DOHH2 (cell line): ENCODE measurements around the gene AK8.

Experiments used
- H3F3A ChIP-seq: fragments of 200-600 bp; sonication (generic), shearing (Covaris generic); 2 replicates; pipeline ENCODE4 v1.6.0; 2016; ENCODE audit warnings: antibody characterized with exemption, mild to moderate bottlenecking; ENCODE audit not compliant: control insufficient read depth, insufficient read depth
- H3K27ac ChIP-seq: fragments of 200-600 bp; sonication (generic); 2 replicates; pipeline ENCODE4 v1.5.1; 2014; ENCODE audit warnings: low read depth, mild to moderate bottlenecking, low read length, moderate library complexity
- H3K27me3 ChIP-seq: fragments of 200-600 bp; sonication (generic); 2 replicates; pipeline ENCODE4 v1.6.1; 2014; ENCODE audit warnings: mild to moderate bottlenecking, low read length, mixed read lengths; ENCODE audit not compliant: control insufficient read depth
- H3K36me3 ChIP-seq: fragments of 200-600 bp; sonication (generic); 2 replicates; pipeline ENCODE4 v1.6.1; 2014; ENCODE audit warnings: mild to moderate bottlenecking, low read length, moderate library complexity, mixed read lengths; ENCODE audit not compliant: control insufficient read depth
- H3K4me1 ChIP-seq: fragments of 200-600 bp; sonication (generic); 2 replicates; pipeline ENCODE4 v1.6.1; 2014; ENCODE audit warnings: mild to moderate bottlenecking, low read length, mixed read lengths; ENCODE audit not compliant: control insufficient read depth
- H3K4me2 ChIP-seq: fragments of 200-600 bp; sonication (generic); 2 replicates; pipeline ENCODE4 v1.6.0; 2014; ENCODE audit warnings: mild to moderate bottlenecking, low read length, moderate library complexity
- H3K4me3 ChIP-seq: fragments of 200-600 bp; sonication (generic); 2 replicates; pipeline ENCODE4 v1.5.1; 2014; ENCODE audit warnings: mild to moderate bottlenecking, low read length, mixed read lengths
- H3K79me2 ChIP-seq: fragments of 200-600 bp; sonication (generic); 2 replicates; pipeline ENCODE4 v1.6.1; 2014; ENCODE audit warnings: mild to moderate bottlenecking, low read length, mixed read lengths; ENCODE audit not compliant: control insufficient read depth
- H3K9me2 ChIP-seq: fragments of 200-600 bp; sonication (generic); replicated peaks from 2 replicates; pipeline ENCODE4 v1.6.1; 2014; ENCODE audit warnings: mild to moderate bottlenecking, low read length, mixed read lengths; ENCODE audit not compliant: control insufficient read depth
- H3K9me3 ChIP-seq: fragments of 200-600 bp; sonication (generic); 2 replicates; pipeline ENCODE4 v1.6.1; 2014; ENCODE audit warnings: antibody characterized with exemption, low read length, mixed read lengths; ENCODE audit not compliant: control insufficient read depth, insufficient read depth
- H4K20me1 ChIP-seq: fragments of 200-600 bp; sonication (generic); 2 replicates; pipeline ENCODE4 v1.6.0; 2014; ENCODE audit warnings: low read depth, mild to moderate bottlenecking, antibody characterized with exemption, low read length, moderate library complexity; ENCODE audit not compliant: control insufficient read depth, insufficient read depth
- EZH2phosphoT487 ChIP-seq: fragments of 200-600 bp; sonication (generic); IDR thresholded peaks from 2 replicates; pipeline ENCODE4 v1.6.1; 2017; ENCODE audit warnings: borderline replicate concordance, mild to moderate bottlenecking, antibody characterized with exemption, low read length, moderate library complexity, mixed read lengths
- TF ChIP-seq, protein P1 (sequence below): fragments of 200-600 bp; sonication (generic); IDR thresholded peaks from one replicate; pipeline ENCODE4 v1.5.1; 2014; ENCODE audit warnings: antibody characterized with exemption, mild to moderate bottlenecking, low read depth, low read length; ENCODE audit not compliant: poor library complexity, severe bottlenecking

AK8 gene

DNA sequence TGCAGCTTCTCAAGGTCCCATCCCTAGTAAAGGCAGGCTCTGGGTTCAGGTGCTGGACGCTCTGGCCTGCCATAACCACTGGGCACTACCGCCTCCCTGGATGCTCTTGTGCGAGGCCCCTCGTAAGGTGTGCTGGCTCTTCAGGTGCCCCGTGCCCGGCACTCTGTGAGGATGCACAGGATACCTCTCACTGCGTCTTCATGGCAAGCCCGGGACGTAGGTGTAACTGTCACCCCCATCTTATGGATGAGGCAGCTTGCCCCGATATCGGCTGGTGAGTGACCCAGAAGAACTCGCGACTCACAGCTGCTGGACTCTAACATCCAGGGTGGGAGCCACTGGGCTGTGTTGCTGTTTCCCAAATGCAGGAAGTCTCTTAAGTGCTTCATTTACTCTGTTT is 128.8 kb downstream of the AK8 start:
- 0 out of 2 replicates have a peak, but pooled peaks cover 2% of the 10 kb centered on the region for H3K27me3 ChIP-seq
- H3K4me2 ChIP-seq = no peak overlapping the region
- no peak overlapping the region for H3K27ac ChIP-seq
- no peaks in the 10 kb centered on the region for H3K4me1 ChIP-seq
- H3K9me2 ChIP-seq = no peaks in the 10 kb centered on the region
- H4K20me1 ChIP-seq = no peaks in the 10 kb centered on the region
- H3K4me3 ChIP-seq = no peak overlapping the region
- H3K79me2 ChIP-seq = no peaks in the 10 kb centered on the region
- TF ChIP-seq, protein P1, sequence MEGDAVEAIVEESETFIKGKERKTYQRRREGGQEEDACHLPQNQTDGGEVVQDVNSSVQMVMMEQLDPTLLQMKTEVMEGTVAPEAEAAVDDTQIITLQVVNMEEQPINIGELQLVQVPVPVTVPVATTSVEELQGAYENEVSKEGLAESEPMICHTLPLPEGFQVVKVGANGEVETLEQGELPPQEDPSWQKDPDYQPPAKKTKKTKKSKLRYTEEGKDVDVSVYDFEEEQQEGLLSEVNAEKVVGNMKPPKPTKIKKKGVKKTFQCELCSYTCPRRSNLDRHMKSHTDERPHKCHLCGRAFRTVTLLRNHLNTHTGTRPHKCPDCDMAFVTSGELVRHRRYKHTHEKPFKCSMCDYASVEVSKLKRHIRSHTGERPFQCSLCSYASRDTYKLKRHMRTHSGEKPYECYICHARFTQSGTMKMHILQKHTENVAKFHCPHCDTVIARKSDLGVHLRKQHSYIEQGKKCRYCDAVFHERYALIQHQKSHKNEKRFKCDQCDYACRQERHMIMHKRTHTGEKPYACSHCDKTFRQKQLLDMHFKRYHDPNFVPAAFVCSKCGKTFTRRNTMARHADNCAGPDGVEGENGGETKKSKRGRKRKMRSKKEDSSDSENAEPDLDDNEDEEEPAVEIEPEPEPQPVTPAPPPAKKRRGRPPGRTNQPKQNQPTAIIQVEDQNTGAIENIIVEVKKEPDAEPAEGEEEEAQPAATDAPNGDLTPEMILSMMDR = no peak
- TF ChIP-seq EZH2phosphoT487 = no peak
- H3K36me3 ChIP-seq = no peaks in the 10 kb centered on the region
- H3F3A ChIP-seq = no peaks in the 10 kb centered on the region
- H3K9me3 ChIP-seq = no peaks in the 10 kb centered on the region

DNA sequence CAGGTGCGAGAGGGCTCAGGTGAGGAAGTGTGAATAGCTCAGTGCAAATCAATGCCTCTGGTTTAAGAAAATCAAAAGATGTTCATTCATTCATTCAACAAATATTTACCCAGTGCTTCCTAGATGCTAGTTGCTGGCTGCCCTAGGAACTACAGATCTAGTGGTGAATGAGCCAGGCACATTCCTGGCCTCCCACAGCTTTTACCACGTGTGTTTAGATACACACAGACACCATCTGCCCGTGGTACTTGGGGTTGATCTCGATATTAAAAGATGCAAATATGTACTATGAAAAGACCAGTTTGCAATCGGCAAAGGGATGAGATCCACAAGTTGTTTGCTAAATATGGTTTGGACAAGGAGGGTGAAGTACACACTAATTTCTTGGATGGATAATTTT is 129.6 kb downstream of the AK8 start:
- H3K4me1 ChIP-seq = no peaks in the 10 kb centered on the region
- H3K36me3 ChIP-seq = no peaks in the 10 kb centered on the region
- no peaks in the 10 kb centered on the region for H3K9me2 ChIP-seq
- no peaks in the 10 kb centered on the region for H3K79me2 ChIP-seq
- H3F3A ChIP-seq = no peaks in the 10 kb centered on the region
- TF ChIP-seq, protein P1 = no peak
- TF ChIP-seq EZH2phosphoT487 = no peak
- H3K27ac ChIP-seq = no peak overlapping the region
- no peaks in the 10 kb centered on the region for H4K20me1 ChIP-seq
- peaks cover 6% of the 10 kb centered on the region for H3K27me3 ChIP-seq
- H3K4me3 ChIP-seq = no peak overlapping the region
- H3K4me2 ChIP-seq = no peak overlapping the region
- H3K9me3 ChIP-seq = no peaks in the 10 kb centered on the region

DNA sequence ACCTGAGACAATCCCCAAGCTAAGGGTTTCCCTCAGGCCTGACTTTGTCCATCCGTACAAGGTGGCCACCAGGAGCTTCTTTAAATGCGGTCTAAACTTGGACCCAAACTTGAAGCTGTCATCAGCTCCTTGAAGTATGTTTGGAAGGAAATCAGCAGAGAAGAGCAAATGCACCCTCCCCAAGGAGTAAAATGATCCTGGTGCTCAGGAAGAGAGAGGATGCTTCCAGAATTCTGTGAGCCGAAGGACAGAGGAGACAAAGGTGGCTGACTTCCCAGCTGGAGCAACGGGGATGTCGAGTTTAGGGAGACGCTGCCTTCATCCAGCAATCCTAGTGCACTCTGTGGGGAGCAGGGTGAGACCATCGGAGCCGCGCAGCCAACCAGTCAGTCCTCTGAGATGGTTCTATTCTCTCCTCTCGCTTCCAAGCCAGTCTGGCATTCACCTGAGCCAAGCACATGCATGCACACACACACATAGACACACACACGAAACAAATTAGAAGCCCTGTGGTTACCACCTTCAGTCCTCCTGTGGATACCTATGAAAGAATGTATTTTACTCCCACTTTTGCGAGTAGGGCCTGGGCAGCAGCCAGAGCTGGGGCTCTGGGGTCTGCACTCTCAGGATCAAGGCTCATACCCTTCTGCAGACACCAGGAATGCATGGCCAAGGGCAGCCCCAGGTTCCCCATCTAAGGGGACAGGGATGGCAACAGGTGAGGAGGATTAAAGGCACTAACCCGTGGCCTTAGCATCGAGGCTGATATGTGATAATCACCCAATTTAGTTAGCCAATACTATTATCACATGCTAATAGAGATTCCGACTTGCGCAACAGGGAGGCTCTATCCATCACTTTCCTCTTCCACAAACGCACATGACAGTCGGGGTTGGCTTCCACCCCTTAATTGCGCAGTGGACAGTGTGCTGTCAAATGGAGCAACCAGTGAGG is 132.1 kb downstream of the AK8 start:
- Histone ChIP-seq H3K4me3 (no peak overlapping the region), H3K36me3 (no peaks in the 10 kb centered on the region), H3K27ac (no peak overlapping the region), H3K27me3 (peaks cover 12% of the 10 kb centered on the region), H3K9me3 (no peaks in the 10 kb centered on the region), H4K20me1 (no peaks in the 10 kb centered on the region), H3K9me2 (no peaks in the 10 kb centered on the region), H3K4me2 (no peak overlapping the region), H3K79me2 (no peaks in the 10 kb centered on the region), H3K4me1 (no peaks in the 10 kb centered on the region), H3F3A (no peaks in the 10 kb centered on the region)
- TF ChIP-seq, protein P1 = no peak
- TF ChIP-seq EZH2phosphoT487 = no peak
